ENCODE measurements around the gene JAG2.

The JAG2 gene

GRCh38 chr14:105181549-105182295 is 13.1 kb upstream of the JAG2 start:
- DNase-seq (ENCODE audit: low read depth) = no peak

DNA sequence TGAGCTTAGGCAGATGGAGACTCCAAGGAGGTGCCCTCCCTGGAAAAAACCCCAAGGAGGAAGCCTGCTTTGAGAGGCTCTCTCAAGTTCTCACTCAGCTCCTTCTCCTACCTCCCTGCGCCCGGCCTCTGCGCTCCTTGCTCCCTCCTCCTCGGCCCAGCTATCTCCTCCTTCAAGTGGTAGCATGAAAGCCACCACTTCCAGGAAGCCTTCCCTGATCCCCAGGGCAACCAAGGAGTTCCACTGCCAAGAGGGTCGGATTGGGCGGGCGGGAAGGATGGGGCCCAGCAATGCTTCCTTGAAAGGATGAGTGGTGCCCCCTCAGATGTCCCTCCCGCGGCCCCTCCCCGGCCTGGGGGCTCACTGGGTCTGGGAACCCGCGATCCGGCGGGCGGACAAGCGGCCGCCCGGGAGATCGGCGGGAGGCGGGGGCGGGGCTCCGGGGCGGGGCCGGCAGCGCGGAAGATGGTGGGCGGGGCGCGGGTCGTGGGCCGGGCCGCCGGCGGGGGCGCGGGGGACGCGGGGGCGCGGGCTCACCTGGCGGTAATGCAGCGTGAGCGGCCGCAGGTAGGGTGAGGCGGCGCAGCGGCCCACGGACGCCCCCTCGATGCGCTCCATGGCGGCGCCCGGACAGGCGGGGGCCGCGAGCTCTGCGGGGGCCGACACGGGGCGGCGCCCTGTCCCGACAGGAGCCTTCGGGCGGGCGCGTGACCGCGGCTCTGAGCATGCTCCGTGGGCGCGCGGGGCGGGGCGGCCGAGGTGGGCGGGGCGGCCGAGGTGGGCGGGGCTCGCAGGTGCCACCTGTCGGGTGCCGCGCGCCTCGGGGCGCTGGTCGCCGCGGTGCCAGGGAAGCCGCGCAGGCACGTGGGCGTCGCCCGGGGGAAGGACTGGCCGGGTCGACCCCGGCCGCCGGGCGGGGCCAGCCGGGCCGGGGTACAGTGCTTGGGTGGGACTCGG is 12.3 kb upstream of the JAG2 start, which contains the start of gene NUDT14:
Gene NUDT14, minus strand, starts transcription at position 721 of the 957 bp plus-strand sequence. Its CDS starts 103 bp downstream, at position 618.
- no peak for DNase-seq (ENCODE audit: low read depth)

- no peak for DNase-seq (ENCODE audit: low read depth)
These were observed 10.6 kb upstream of the JAG2 start for GRCh38 chr14:105179191-105179590.

DNA sequence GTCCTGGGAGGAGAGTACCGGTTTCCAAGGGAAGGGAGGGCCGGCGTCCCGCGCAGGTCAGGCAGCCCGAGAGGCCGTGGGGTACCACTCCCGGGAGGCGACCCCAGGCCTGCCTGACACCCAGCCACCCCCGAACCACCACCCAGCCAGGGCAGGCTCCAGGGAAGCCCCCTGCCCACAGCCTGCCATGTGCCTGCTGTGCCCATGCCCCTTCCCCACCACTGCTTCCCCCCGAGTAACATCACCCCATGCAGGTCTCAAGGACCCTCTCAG is 10.2 kb upstream of the JAG2 start:
- no peak for DNase-seq (ENCODE audit: low read depth)

GRCh38 chr14:105178069-105178867 is 9.7 kb upstream of the JAG2 start:
- DNase-seq (ENCODE audit: low read depth) = no peak

DNA sequence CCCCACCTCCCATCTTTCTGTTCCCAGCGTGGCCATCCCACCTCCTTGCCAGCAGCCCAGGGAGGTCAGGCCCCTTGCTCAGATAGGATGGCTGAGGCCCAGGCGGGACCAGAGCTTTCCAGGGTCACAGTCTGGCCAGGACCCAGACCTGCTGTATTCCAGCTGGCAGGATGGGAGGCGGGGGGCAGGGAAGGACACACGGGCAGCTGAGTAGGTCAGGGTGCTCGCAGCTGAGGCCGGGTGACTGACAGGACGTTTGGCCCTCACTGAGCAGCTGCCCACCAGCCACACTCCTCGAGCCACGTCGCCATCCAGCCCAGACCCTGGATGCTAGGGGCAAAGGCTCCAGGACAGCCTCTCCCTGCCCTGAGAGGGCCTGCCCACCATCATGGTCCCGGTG is 8.5 kb upstream of the JAG2 start:
- no peak for DNase-seq (ENCODE audit: low read depth)

DNA sequence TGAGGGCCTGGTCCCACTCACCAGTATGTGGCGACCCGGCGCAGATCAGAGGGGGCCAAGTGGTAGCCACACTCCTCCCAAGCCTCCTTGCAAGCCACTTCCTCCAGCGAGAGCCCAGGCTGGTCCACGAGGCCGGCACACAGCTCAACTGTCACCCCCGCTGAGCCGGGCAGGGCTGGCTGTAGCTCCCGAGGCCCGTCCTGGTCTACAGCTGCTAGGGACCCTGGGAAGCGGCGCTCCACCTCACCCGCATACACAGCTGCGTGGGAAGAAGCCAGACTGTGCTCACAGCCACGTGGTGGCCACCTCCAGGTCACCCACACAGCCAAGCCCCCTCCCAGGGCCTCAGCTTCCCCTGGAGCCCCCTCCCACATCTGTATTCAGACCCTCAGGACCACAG is 7.9 kb upstream of the JAG2 start:
- DNase-seq (ENCODE audit: low read depth) = no peak

GRCh38 chr14:105173901-105174894 is 5.6 kb upstream of the JAG2 start:
- DNase-seq (ENCODE audit: low read depth) = no peak

DNA sequence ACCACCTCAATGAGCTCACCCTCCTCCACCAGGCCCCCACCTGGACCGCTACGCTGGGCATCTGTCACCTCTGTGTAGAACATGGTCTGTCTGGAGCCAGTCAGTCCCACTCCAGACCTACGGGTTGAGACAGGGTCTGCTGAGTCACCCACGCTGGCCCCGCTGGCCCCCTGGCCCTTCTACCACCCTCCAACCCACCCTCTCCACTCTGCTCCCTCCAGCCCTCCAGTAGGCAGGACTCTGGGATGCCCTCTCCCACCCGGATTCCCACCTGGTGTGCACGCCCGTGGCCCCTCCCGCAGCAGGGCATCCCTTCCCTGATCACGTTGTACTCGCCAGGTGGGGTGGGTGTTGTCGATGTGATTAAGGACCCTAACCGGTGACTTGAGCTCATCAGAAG is 4.6 kb upstream of the JAG2 start:
- no peak for DNase-seq (ENCODE audit: low read depth)

DNA sequence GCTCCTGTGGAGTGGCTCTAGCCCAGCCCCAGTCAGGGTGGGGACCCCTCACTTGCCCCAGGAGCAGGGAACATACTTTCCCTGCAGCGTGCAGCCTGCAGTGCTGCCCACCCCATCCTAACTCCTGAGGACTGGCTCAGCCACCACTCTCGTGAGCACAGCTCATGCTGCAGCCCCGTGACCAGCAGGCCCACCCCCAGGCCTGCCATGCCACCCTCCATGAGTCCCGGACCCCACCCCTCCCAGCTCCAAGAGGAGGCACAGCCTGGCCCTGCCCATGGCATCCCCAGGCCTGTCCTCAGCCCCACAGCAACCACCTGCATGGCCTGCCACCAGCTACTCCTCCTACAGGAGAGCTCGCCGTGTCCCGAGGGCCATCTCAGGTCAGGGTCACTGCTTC is 3.9 kb upstream of the JAG2 start:
- DNase-seq (ENCODE audit: low read depth) = no peak

- no peak for DNase-seq (ENCODE audit: low read depth)
These were observed 2.6 kb upstream of the JAG2 start for GRCh38 chr14:105171004-105171673.

GRCh38 chr14:105169776-105170655 is 1.4 kb upstream of the JAG2 start:
- no peak for DNase-seq (ENCODE audit: low read depth)

GRCh38 chr14:105168979-105169507 is 467 bp upstream of the JAG2 start:
- no peak for DNase-seq (ENCODE audit: low read depth)

DNA sequence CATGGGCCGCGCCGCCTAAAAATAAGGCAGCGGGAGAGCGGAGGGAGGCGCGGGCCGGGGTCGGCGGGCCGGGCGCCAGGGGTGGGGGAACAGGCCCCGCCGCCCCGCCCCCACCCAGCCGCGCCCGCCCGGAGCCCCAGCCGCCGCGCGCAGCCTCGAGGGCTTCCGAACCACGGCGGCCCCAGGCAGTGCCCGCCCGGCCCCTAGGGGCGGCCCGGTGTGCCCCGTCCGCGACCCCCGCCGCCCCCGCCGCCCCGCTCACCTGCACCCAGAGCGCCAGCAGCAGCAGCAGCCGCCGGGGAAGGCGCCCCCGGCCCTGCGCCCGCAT is 519 bp downstream of the JAG2 start:
- no peak for DNase-seq (ENCODE audit: low read depth)

DNA sequence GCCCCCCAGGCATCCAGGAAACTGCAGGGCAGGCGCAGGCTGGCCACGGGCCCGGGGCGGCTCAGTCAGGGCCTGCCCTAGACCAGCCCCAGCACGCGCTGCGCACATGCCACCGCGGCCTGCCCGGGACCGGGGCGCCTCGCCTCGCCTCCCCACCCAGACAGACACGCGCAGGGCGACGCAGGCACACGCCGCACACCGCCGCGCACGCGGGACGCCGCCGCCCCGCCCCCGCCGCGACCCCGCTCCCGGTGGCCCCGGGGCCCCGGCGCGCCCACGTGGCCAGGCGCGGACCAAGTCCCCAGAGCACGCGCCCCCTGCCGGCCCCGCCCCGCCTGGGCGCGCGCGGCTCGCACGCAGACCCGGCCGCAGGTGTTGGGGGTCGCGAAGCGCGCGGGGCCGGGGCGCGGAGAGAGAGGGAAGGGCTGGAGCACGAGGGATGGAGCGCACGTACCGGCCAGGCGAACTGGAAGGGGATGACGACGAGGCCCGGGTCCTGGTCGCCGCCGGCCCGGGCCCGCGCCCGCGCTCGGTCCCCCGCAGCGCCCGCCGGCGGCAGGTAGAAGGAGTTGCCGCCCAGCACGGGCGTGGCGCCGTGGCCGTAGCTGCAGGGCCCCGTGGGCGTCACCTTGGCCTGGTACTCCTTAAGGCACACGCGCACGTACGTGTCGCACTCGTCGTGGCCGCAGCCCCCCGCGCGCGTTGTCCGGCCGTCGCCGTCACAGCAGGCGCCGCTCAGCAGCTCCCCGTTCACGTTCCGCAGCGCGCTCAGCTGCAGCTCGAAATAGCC is 1.1 kb downstream of the JAG2 start:
- no peak for DNase-seq (ENCODE audit: low read depth)

DNA sequence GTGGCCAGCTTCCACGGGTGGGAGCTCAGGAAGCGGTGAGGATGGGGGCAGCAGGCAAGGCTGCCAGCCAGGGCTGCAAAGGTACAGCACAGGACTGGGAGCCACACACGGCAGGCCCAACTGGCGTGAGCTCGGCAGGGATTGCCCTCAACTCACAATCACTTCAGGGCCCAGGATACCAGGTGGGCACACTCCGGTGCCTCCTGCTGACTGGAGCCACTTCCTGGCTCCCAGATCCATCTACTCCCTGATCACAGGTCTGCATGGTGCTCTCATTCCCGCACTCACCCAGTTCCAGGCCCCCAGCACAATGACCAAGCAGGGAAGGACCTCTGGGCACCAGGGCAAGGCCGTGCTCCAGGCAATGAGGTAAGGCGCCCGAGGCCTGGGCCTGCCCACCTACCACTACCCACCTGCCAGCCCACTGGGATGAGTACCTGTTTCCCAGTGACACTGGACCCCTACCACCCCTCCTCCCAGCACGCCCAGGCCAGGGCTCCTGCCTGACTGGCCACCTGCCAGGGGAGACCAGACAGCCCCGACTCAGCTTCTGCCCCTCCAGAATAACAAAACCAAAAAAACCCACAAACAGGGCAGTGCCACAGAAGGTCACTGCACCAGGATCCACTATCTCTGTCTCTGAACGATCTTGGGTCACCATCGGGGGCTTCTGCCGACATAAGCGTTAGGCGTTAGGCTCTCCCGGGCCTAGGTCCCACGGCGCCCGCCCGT is 1.8 kb downstream of the JAG2 start:
- DNase-seq (ENCODE audit: low read depth) = no peak

- DNase-seq (ENCODE audit: low read depth) = no peak
These were observed 2.7 kb downstream of the JAG2 start for GRCh38 chr14:105165761-105166485.
